ENCODE measurements around the gene CFAP58.

GRCh38 chr10:104441329-104442000 lies 87.8 kb downstream of the CFAP58 start:
- TF ChIP-seq NFE2 (CRISPR knock-in tag; IDR thresholded peaks at IDR 0.05) (no peak), THAP11 (CRISPR knock-in tag; IDR thresholded peaks at IDR 0.05) (no peak), AHR (CRISPR knock-in tag; IDR thresholded peaks at IDR 0.05) (no peak), JUNB (CRISPR knock-in tag; IDR thresholded peaks at IDR 0.05; ENCODE audit: borderline replicate concordance) (no peak), ZNF121 (CRISPR knock-in tag; IDR thresholded peaks at IDR 0.05) (no peak), THAP7 (CRISPR knock-in tag; IDR thresholded peaks at IDR 0.05) (no peak), ZSCAN30 (CRISPR knock-in tag; IDR thresholded peaks at IDR 0.05) (no peak)
- TF ChIP-seq, protein P1, sequence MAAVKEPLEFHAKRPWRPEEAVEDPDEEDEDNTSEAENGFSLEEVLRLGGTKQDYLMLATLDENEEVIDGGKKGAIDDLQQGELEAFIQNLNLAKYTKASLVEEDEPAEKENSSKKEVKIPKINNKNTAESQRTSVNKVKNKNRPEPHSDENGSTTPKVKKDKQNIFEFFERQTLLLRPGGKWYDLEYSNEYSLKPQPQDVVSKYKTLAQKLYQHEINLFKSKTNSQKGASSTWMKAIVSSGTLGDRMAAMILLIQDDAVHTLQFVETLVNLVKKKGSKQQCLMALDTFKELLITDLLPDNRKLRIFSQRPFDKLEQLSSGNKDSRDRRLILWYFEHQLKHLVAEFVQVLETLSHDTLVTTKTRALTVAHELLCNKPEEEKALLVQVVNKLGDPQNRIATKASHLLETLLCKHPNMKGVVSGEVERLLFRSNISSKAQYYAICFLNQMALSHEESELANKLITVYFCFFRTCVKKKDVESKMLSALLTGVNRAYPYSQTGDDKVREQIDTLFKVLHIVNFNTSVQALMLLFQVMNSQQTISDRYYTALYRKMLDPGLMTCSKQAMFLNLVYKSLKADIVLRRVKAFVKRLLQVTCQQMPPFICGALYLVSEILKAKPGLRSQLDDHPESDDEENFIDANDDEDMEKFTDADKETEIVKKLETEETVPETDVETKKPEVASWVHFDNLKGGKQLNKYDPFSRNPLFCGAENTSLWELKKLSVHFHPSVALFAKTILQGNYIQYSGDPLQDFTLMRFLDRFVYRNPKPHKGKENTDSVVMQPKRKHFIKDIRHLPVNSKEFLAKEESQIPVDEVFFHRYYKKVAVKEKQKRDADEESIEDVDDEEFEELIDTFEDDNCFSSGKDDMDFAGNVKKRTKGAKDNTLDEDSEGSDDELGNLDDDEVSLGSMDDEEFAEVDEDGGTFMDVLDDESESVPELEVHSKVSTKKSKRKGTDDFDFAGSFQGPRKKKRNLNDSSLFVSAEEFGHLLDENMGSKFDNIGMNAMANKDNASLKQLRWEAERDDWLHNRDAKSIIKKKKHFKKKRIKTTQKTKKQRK (IDR thresholded peaks at IDR 0.05; ENCODE audit: low read length), result no peak
